Panc1 (cell line): Measurements from ENCODE around the gene TP53I11. TPM values are rescaled to one million over a fixed set of nuclear protein-coding genes. Genes with fewer than 3 reads are reported as not detected.

Source experiments
- ATAC-seq: fragments of 200-7000 bp; cut with Tn5 transposase; 2 replicates; pipeline ENCODE4 v1.9.1; 2020; ENCODE audit warnings: mild to moderate bottlenecking, moderate library complexity
- BruUV-seq: library from RNA; stranded (reverse); fragments of 400-500 nt; replicated peaks from 2 replicates; lab custom pipeline; 2021; lab: Mats Ljungman, UMichigan
- CTCF ChIA-PET: fragments of 300-600 bp; sonication (Branson Sonifier 250); formaldehyde crosslinking; loops from one replicate; lab custom pipeline; 2022; ENCODE audit warnings: antibody characterized with exemption; lab: Charles Lee
- POLR2A ChIA-PET: fragments of 300-600 bp; sonication (Branson Sonifier 250); formaldehyde crosslinking; loops from one replicate; lab custom pipeline; 2022; ENCODE audit warnings: antibody characterized with exemption; lab: Charles Lee
- DNase-seq: peaks from one replicate; pipeline ENCODE4 v3.0.0-alpha.2; 2010; ENCODE audit warnings: low read depth, low spot score
- H3K27ac ChIP-seq: 2 replicates; pipeline ENCODE4 v1.5.1; 2011; ENCODE audit warnings: mild to moderate bottlenecking, low read length, inconsistent platforms
- H3K27me3 ChIP-seq: fragments of 200-500 bp; sonication (Bioruptor generic); 2 replicates; pipeline ENCODE4 v1.6.0; 2014; ENCODE audit warnings: low read length, inconsistent platforms; ENCODE audit not compliant: control insufficient read depth, insufficient read depth
- H3K36me3 ChIP-seq: fragments of 200-500 bp; sonication (Bioruptor generic); 2 replicates; pipeline ENCODE4 v1.5.1; 2014; ENCODE audit warnings: inconsistent platforms, mild to moderate bottlenecking, low read length, moderate library complexity; ENCODE audit not compliant: control insufficient read depth, insufficient read depth
- H3K4me1 ChIP-seq: 2 replicates; pipeline ENCODE4 v1.5.1; 2011; ENCODE audit warnings: inconsistent platforms, mild to moderate bottlenecking, low read length, moderate library complexity; ENCODE audit not compliant: control insufficient read depth, insufficient read depth
- H3K4me3 ChIP-seq, 2 experiments: 2 replicates each; pipeline ENCODE4 v1.5.1; 2011 to 2012; ENCODE audit warnings: low read depth in 2 of 2, low read length in 2 of 2, mild to moderate bottlenecking in 2 of 2, inconsistent platforms in 1 of 2, moderate library complexity in 1 of 2
- H3K9me3 ChIP-seq: fragments of 200-500 bp; sonication (Bioruptor generic); 2 replicates; pipeline ENCODE4 v1.5.1; 2014; ENCODE audit warnings: low read depth, mild to moderate bottlenecking, inconsistent platforms, low read length, moderate library complexity; ENCODE audit not compliant: control insufficient read depth, insufficient read depth
- CTCF ChIP-seq: fragments of 450-650 bp; IDR thresholded peaks from 2 replicates; pipeline ENCODE4 v1.5.1; 2017; ENCODE audit warnings: mild to moderate bottlenecking
- POLR2AphosphoS5 ChIP-seq: IDR thresholded peaks from 2 replicates; pipeline ENCODE4 v1.6.1; 2012; ENCODE audit warnings: mild to moderate bottlenecking, low read depth, low read length, moderate library complexity
- REST ChIP-seq, 2 experiments: IDR thresholded peaks; 2 replicates each; pipeline ENCODE4 v1.6.1; 2011 to 2012; ENCODE audit warnings: low read depth in 2 of 2, control low read depth in 1 of 2, low read length in 1 of 2, mild to moderate bottlenecking in 1 of 2, moderate library complexity in 1 of 2; ENCODE audit not compliant: insufficient read depth in 1 of 2
- SIN3A ChIP-seq: IDR thresholded peaks from 2 replicates; pipeline ENCODE4 v1.6.1; 2012; ENCODE audit warnings: low read depth, mild to moderate bottlenecking, low read length, moderate library complexity, borderline replicate concordance; ENCODE audit not compliant: insufficient read depth
- TCF7L2 ChIP-seq: IDR thresholded peaks from 2 replicates; pipeline ENCODE4 v1.6.1; 2011; ENCODE audit warnings: mild to moderate bottlenecking, low read depth, low read length, inconsistent platforms
- in situ Hi-C: cut with HindIII; loops from 2 replicates; pipeline ENCODE4 v1.10.0; 2016; ENCODE audit warnings: low sequenced_read_pairs, low pct_unique_long_range_greater_than_20kb
- intact Hi-C: fragments of 100-400 bp; cut with micrococcal nuclease; formaldehyde crosslinking; loops from one replicate; pipeline ENCODE4 v1.10.0; 2022; ENCODE audit not compliant: unreplicated experiment
- total RNA-seq: library from RNA; stranded (reverse); gene quantifications from one replicate; pipeline ENCODE4 v1.2.1, GENCODE V29; 2021; ENCODE audit not compliant: unreplicated experiment

Gene TP53I11
- total RNA-seq, 1 experiment from 2014 or later = 132 TPM

- in situ Hi-C loops = no loop called here
- CTCF ChIA-PET = no interaction called here
- POLR2A ChIA-PET = no interaction called here
Observed at GRCh38 chr11:44957040-44957515, 6.4 kb upstream of the TP53I11 start.

GRCh38 chr11:44955015-44955738 is 4.5 kb upstream of the TP53I11 start:
- ChIA-PET CTCF (no interaction called here), POLR2A (no interaction called here)
- Histone ChIP-seq H3K4me1 (peaks cover 27% of the 10 kb centered on the region), H3K27me3 (no peaks in the 10 kb centered on the region), H3K27ac (peak overlapping the region; percentile 54), H3K4me3 (no peak overlapping the region), H3K36me3 (no peaks in the 10 kb centered on the region; the same call in 1 of the 2 replicates), H3K9me3 (no peaks in the 10 kb centered on the region)
- DNase-seq (no peak), ATAC-seq (no peak)
- no peak for TF ChIP-seq SIN3A
- TF ChIP-seq TCF7L2 = no peak
- no peak for TF ChIP-seq REST (IDR thresholded peaks at IDR 0.05; ENCODE audit: insufficient read depth in 1 of 2, low read depth in 2 of 2, low read length in 1 of 2)
- no peak for TF ChIP-seq POLR2AphosphoS5
- TF ChIP-seq CTCF = no peak
- BruUV-seq = no TSS peak
- intact Hi-C loops (no loop called here), in situ Hi-C loops (no loop called here)

More at GRCh38 chr11:44957040-44957515, 6.4 kb upstream of the TP53I11 start:
- Histone ChIP-seq H3K27ac (no peak overlapping the region), H3K4me3 (no peak overlapping the region), H3K27me3 (no peaks in the 10 kb centered on the region), H3K4me1 (peaks cover 19% of the 10 kb centered on the region), H3K36me3 (no peaks in the 10 kb centered on the region), H3K9me3 (no peaks in the 10 kb centered on the region)
- no peak for ATAC-seq
- no TSS peak for BruUV-seq
- DNase-seq = no peak
- intact Hi-C loops = no loop called here
- TF ChIP-seq POLR2AphosphoS5 = no peak
- TF ChIP-seq REST (IDR thresholded peaks at IDR 0.05; ENCODE audit: insufficient read depth in 1 of 2, low read depth in 2 of 2, low read length in 1 of 2) = no peak
- TF ChIP-seq TCF7L2 = no peak
- TF ChIP-seq SIN3A = no peak
- TF ChIP-seq CTCF = no peak
